Measurements from ENCODE around the gene GNG8.

The GNG8 gene

GRCh38 chr19:46614114-46614722 is 21.8 kb downstream of the GNG8 start:
- Histone ChIP-seq H3K27ac (ENCODE audit: low read length) (no peak overlapping the region; the same call in 1 of the 2 replicates), H3K9me3 (ENCODE audit: insufficient read depth, low read length) (no peaks in the 10 kb centered on the region), H2AFZ (ENCODE audit: low read depth, low read length) (no peak overlapping the region), H3K9ac (ENCODE audit: low read length) (peak overlapping the region; percentile 21; the same call in 1 of the 2 replicates), H4K20me1 (ENCODE audit: insufficient read depth, low read length) (no peaks in the 10 kb centered on the region), H3K79me2 (ENCODE audit: low read length) (no peaks in the 10 kb centered on the region), H3K36me3 (replicated peaks; ENCODE audit: low read depth, low read length) (peaks cover 22% of the 10 kb centered on the region), H3K4me1 (ENCODE audit: low read length) (peaks cover 58% of the 10 kb centered on the region), H3K4me3 (ENCODE audit: low read length) (no peak overlapping the region), H3K27me3 (ENCODE audit: low read depth, low read length) (no peaks in the 10 kb centered on the region), H3K4me2 (ENCODE audit: low read length) (peak overlapping the region; percentile 57)
- peak; percentile 96 for TF ChIP-seq CTCF (IDR thresholded peaks at IDR 0.05; ENCODE audit: low read depth, low read length)
- no peak for TF ChIP-seq EZH2phosphoT487 (IDR thresholded peaks at IDR 0.05; ENCODE audit: low read depth)

- TF ChIP-seq CTCF (IDR thresholded peaks at IDR 0.05; ENCODE audit: low read depth, low read length) (no peak), EZH2phosphoT487 (IDR thresholded peaks at IDR 0.05; ENCODE audit: low read depth) (no peak)
- no peak overlapping the region for H2AFZ ChIP-seq (ENCODE audit: low read depth, low read length)
- H3K9ac ChIP-seq (ENCODE audit: low read length): no peak overlapping the region
- no peak overlapping the region for H3K4me3 ChIP-seq (ENCODE audit: low read length)
- H4K20me1 ChIP-seq (ENCODE audit: insufficient read depth, low read length): no peaks in the 10 kb centered on the region
- no peaks in the 10 kb centered on the region for H3K9me3 ChIP-seq (ENCODE audit: insufficient read depth, low read length)
- H3K4me1 ChIP-seq (ENCODE audit: low read length): peaks cover 51% of the 10 kb centered on the region
- H3K79me2 ChIP-seq (ENCODE audit: low read length): no peaks in the 10 kb centered on the region
- H3K27ac ChIP-seq (ENCODE audit: low read length): no peak overlapping the region
- no peaks in the 10 kb centered on the region for H3K27me3 ChIP-seq (ENCODE audit: low read depth, low read length)
- H3K4me2 ChIP-seq (ENCODE audit: low read length): no peak overlapping the region
- H3K36me3 ChIP-seq (replicated peaks; ENCODE audit: low read depth, low read length): peaks cover 25% of the 10 kb centered on the region
These were observed 22.5 kb downstream of the GNG8 start for GRCh38 chr19:46613525-46613924.

GRCh38 chr19:46611776-46612175 is 24.2 kb downstream of the GNG8 start:
- Histone ChIP-seq H3K27me3 (ENCODE audit: low read depth, low read length) (no peaks in the 10 kb centered on the region), H4K20me1 (ENCODE audit: insufficient read depth, low read length) (no peaks in the 10 kb centered on the region), H3K36me3 (replicated peaks; ENCODE audit: low read depth, low read length) (peaks cover 43% of the 10 kb centered on the region), H3K9me3 (ENCODE audit: insufficient read depth, low read length) (no peaks in the 10 kb centered on the region), H3K4me3 (ENCODE audit: low read length) (no peak overlapping the region), H3K79me2 (ENCODE audit: low read length) (no peaks in the 10 kb centered on the region), H3K27ac (ENCODE audit: low read length) (no peak overlapping the region), H3K4me1 (ENCODE audit: low read length) (peaks cover 35% of the 10 kb centered on the region), H3K9ac (ENCODE audit: low read length) (no peak overlapping the region), H3K4me2 (ENCODE audit: low read length) (no peak overlapping the region), H2AFZ (ENCODE audit: low read depth, low read length) (no peak overlapping the region)
- TF ChIP-seq CTCF (IDR thresholded peaks at IDR 0.05; ENCODE audit: low read depth, low read length) (no peak), EZH2phosphoT487 (IDR thresholded peaks at IDR 0.05; ENCODE audit: low read depth) (no peak)

GRCh38 chr19:46610851-46611770 is 24.9 kb downstream of the GNG8 start:
- Histone ChIP-seq H3K9me3 (ENCODE audit: insufficient read depth, low read length) (no peaks in the 10 kb centered on the region), H3K27ac (ENCODE audit: low read length) (no peak overlapping the region), H2AFZ (ENCODE audit: low read depth, low read length) (no peak overlapping the region), H3K9ac (ENCODE audit: low read length) (no peak overlapping the region), H3K4me1 (ENCODE audit: low read length) (peaks cover 29% of the 10 kb centered on the region), H3K27me3 (ENCODE audit: low read depth, low read length) (no peaks in the 10 kb centered on the region), H3K79me2 (ENCODE audit: low read length) (0 out of 2 replicates have a peak, but pooled peaks cover 2% of the 10 kb centered on the region), H4K20me1 (ENCODE audit: insufficient read depth, low read length) (peaks cover 4% of the 10 kb centered on the region; the same call in 1 of the 2 replicates), H3K4me2 (ENCODE audit: low read length) (no peak overlapping the region), H3K4me3 (ENCODE audit: low read length) (no peak overlapping the region), H3K36me3 (replicated peaks; ENCODE audit: low read depth, low read length) (peaks cover 49% of the 10 kb centered on the region)
- TF ChIP-seq CTCF (IDR thresholded peaks at IDR 0.05; ENCODE audit: low read depth, low read length): no peak
- no peak for TF ChIP-seq EZH2phosphoT487 (IDR thresholded peaks at IDR 0.05; ENCODE audit: low read depth)

Measured in OCI-LY3 (cell line).